GOT3 (cell line): Measurements from ENCODE around the gene PTPRT.

Experiments used
- DNase-seq: peaks from one replicate; lab custom pipeline; 2025; ENCODE audit warnings: mixed read lengths; lab: John Stamatoyannopoulos, UW

Gene PTPRT

DNA sequence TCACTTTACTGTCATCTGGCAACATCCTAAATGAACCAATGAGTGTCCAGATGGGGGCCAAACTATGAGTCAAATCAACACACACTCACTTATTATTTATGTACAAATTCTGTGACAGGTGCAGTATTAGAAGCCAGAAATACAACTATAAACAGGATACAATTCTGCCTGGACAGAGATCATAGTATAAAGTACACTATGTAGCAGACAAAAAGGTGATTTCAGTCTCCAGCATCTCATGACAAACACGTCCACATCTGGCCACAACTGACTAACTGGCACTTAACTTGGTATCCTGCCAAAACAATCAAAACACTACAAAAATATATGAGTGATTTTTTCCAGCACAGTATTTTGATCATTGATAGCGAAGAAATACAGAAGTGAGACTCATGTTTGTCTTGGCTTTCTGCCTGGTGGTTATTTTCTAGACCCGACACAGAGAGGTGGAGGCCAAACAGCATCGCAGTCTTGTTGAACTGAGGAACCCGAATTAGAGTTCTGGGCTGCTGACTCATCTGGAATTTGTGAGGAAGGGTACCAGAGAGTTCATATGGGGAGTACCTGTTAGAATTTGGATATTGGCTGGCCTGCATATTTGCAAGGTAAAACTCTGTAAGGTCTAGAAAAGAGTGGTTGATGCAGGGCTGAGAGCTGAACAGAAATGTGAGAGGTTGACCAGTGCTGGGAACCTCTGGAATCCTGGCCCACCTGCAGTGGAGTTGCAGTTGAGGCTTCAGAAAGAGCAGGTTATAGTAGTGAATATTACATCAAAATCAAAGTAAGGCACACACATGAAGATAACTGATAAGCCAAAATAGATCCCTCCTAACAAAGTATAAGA, 475.2 kb downstream of the PTPRT start:
- no peak for DNase-seq

DNA sequence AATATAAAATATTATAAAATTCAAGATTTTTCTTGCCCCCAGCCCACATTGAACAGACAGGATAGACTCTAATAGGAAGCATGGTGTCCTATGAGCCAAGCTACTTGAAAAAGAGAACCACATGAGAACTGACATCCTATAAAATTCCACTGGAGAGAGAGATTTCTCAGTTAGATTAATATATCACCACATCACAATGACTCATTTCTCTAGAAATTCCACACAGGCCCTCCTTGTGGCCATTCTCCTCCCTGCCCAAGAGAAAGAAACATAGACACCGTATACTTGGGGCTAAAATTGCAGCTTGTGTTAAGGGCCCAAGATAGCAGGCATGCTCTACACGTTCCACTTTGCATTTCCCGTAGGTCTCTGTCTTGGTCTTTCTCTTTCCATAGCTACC, 481.4 kb downstream of the PTPRT start:
- DNase-seq: no peak

- no peak for DNase-seq
Measured at GRCh38 chr20:42706759-42707158, 482.9 kb downstream of the PTPRT start.

DNA sequence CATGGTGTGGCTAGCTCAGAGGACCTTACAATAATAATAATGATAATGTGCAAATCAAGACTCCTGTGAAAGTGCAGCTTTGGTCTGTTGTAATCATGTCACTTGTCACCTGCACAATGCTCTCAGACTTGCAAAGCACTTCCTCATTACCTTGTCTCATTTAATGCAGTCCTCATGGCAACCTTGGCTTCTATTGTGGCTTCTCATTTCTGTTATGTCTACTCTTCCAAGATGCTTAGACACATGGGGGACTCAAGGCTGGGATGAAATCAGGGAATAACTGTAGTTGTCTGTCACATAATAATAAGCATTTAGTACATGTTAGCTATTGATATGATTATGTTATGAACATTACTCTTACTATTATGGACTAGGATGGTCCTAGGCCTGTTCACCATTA, 484.2 kb downstream of the PTPRT start:
- DNase-seq: no peak

GRCh38 chr20:42703744-42704143, 486.0 kb downstream of the PTPRT start:
- DNase-seq: no peak

- no peak for DNase-seq
Measured at GRCh38 chr20:42701948-42702347, 487.8 kb downstream of the PTPRT start.

DNA sequence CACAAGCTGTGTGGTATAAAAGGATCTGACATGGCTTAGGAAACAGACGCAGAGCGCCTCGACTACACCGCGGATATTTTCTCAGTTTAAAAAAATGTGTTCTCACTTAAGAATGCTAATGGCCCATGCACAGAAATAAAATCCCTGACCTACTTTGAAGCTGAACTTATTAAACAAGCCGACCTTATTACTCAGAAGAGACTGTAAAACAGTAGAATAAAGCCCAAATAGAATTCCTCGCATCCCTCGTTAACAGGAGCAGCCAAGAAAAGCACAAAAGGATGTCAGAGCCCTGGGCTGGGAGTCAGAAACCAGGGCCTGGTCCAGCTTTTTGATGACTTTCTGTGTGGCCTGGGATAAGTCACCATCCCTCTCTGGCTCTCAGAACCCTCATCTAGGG, 489.3 kb downstream of the PTPRT start:
- DNase-seq: no peak

DNA sequence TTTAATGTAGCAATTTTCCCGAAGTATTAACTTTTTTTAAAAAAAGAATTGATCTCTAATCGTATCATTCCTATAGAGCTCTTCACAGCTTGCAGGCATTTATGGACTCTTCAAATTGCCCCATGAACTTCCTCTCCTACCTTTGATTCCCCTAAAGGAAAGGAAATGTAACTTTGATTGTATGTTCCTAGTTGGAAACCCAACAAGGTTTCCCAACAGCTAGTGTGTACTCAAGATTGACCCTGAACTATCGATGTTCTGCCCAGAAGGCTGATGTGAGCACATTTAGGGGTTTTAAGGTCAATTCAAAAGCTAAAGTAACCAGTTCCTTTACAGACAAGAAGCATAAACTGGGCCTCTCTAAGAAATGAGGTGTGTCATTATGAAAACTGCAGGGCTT, 491.7 kb downstream of the PTPRT start:
- DNase-seq: no peak

DNA sequence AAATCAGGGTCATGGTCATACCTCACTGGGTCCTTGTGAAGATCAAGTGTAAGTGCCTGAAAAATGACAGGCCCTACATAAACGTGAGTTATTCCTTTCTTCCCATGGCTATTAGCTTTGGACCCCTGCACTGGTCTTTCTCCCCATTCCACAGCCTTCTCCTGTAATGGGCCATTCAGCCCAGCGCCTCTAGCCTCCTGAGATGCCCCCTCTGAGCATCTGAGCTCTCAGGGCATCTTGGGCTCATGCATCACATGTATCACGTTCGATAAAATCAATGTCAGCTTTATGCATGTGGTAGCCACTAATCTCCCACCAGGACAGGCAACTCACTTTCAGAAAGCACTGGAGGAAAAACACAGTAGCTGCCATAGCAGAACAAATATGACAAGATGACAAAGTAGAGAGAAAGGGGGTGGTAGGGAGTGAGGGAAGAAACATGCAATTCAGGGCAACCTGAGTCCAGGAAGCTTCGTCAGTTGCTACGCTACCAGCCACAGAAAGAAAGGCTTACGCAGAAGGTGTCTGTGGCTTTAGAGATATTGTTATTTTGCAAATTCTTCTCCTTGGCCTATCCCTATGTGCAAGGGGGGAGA, 498.8 kb downstream of the PTPRT start:
- DNase-seq: no peak

DNA sequence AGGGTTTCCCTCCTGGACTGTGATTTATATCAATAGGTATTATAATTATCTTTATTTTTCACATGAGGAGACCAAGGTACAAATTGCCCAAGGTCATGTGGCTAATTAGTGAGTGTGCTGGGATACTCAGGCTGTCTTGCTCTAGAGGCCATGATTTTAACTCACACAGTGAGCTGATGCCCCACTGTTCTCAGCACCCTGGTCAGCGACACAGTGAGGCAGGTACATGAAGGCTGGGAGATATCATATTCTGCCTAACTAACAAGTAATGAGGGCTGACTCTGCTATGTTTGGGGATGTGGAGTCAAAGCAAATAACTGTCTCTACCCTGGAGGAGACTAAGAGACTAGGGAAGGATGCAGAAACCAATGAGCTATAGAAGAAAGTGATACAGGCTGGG, 501.1 kb downstream of the PTPRT start:
- no peak for DNase-seq

DNA sequence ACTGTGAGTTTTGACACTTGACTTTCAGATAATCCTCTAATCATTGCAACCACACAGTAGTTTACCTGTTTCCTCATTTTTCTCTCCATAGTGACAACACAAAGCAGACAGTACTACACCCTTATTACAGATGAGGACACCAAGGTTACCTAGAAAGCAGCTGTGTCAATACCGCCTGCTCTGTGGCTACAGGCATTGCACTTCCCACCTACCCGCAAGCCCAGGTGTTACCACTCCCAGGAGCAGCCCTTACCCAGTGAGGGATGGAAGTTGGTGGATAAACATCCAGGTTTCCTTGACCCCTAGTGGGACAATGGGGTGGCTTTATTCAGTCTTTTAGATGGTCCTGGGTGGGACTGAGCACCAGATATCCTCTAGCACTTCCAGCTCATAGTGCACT, 503.6 kb downstream of the PTPRT start:
- DNase-seq: no peak

GRCh38 chr20:42678895-42679294, 510.8 kb downstream of the PTPRT start:
- DNase-seq: no peak

GRCh38 chr20:42656130-42656529, 533.6 kb downstream of the PTPRT start:
- no peak for DNase-seq

- DNase-seq: no peak
Measured at GRCh38 chr20:42652266-42652665, 537.4 kb downstream of the PTPRT start.

- DNase-seq: no peak
Measured at GRCh38 chr20:42650191-42650746, 539.4 kb downstream of the PTPRT start.

DNA sequence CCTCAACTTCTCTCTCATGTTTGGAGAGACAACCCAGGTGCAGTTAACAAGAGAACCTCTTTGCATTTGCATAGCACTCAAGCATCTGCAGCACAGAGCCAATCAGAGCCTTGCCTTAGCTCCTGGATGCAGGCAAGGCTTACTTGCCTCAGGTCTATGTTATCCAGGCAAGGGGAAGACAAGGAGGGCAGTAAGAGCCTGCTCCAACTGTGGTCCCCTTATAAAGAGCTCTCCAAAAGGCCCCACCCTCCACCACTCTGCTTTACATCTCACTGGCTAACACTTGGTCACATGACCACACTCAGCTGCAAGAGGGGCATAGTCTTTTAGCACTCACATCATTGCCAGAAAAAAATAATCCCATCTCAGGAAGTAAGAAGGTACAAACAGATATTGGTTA, 540.0 kb downstream of the PTPRT start:
- DNase-seq: no peak

GRCh38 chr20:42646250-42646649, 543.5 kb downstream of the PTPRT start:
- DNase-seq: no peak

DNA sequence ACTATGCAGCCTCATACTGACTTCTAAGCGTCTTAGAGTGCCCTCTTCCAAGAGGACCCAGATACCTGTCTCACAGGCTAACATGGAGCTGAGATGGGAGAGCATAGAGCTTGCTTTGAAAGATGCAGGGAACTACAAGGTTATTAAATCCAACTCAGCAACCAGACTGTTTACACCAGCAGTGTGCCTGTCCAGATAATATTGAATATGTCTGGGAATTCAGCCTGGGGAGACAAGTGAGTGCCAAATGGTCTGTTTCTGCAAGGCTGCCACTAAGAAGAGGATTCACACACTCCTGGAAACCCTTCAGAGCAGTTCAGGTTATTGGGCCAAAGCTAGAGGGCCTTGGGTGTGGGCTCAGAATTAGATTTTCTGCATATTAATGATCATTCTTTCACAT, 547.8 kb downstream of the PTPRT start:
- no peak for DNase-seq

- no peak for DNase-seq
Measured at GRCh38 chr20:42639140-42639539, 550.6 kb downstream of the PTPRT start.

DNA sequence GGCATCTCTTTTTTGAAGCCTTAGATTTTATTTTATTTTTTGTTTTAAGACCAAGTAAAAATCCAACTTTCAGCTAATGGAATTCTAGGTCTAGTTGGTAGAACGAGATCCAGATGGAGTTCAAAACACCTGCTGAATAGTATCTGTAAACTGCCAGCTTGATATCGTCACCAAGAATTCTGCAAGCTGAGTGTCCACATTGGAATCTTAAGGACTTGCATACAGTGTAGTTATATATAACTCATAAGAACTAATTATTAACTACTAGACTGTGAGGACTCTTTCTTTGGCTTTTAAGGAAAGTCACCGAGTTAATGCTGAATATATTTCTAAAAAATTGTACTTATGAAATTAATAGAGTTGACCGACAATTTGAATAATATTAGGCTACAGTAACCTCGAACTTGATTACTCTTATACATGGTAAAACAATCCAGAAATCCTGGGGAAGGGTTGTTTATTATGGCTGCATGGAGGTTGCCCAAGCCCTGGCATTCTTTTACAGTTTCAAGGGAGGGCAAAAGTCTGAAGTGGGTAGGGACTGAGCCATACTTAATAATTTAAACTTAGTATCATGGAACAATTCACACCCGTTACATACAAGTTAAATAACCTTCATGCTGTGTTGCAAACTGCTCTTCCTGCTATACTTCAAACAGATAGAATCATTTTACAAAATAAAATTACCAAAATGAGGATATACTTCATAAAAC, 553.9 kb downstream of the PTPRT start:
- no peak for DNase-seq

DNA sequence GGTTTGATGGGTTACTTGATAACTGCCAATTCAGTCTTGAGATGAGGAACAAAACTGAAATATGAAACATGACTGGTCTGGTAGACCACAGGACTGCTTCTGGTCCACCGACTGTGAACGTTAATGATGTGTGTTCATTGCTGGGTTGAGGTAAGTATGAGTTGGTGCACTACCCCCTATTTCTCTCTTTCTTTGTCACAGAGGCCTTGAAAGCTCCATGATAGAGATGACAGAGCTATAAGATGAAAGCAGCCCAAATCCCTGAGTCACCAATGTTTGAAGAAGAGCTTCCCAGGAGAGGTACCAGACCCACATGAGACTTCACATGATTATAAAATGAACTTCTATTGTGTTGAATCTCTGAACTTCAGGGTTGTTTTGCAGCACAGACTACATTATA, 555.5 kb downstream of the PTPRT start:
- no peak for DNase-seq

DNA sequence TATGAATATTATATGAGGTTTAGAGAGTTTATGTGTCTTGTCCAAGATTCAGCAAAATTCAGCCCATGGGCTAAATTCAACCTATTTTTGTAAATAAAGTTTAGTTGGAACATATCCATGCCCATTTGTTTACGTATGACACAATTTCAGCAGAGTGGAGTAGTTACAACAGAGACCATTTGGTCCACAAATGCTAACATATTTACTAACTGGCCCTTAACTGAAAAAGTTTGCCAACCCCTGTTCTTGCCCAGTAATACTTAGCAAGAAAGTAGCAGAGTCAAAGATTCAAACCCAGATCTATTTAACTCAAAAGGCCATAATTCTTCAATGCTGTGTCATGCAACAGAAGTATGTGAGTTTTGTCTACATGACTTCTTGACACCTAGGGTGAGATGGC, 561.0 kb downstream of the PTPRT start:
- no peak for DNase-seq

- no peak for DNase-seq
Measured at GRCh38 chr20:42613076-42613475, 576.6 kb downstream of the PTPRT start.
